GM21786 (cell line): ENCODE measurements around the gene STX2.

Source experiments
- ATAC-seq: cut with Tn5 transposase; IDR thresholded peaks from one replicate; pipeline ENCODE4 v1.9.1; 2021; ENCODE audit not compliant: unreplicated experiment

STX2 gene

GRCh38 chr12:130831876-130832405 is 7.1 kb downstream of the STX2 start:
- ATAC-seq, result no peak

DNA sequence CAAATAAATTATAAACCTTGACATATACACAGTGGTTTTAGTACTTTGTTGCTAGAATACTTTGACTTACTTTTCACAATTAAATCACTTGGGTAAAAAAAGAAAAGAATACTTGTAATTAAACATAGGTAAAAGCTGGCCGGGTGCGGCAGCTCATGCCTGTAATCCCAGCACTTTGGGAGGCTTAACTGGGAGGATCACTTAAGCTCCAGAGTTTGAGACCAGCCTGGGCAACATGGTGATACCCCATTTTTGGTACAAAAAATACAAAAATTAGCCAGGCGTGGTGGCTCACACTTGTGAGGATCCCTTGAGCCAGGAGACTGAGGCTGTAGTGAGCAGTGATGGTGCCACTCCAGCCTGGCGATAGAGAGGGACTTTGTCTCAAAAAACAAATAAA is 7.8 kb downstream of the STX2 start:
- no peak for ATAC-seq

DNA sequence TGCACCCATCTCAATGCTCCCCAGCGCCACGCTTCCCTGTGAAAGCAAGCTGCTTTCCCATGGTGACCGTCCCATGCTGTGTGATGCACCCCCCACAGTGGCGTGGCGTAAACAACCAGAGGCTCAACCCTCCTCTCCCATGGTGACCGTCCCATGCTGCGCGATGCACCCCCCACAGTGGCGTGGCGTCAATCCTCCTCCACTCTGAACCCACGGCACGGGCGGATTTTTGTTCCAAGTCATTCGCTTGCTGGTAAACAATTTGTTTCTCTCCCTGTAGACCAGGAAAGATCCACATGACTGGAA is 8.9 kb downstream of the STX2 start:
- no peak for ATAC-seq

DNA sequence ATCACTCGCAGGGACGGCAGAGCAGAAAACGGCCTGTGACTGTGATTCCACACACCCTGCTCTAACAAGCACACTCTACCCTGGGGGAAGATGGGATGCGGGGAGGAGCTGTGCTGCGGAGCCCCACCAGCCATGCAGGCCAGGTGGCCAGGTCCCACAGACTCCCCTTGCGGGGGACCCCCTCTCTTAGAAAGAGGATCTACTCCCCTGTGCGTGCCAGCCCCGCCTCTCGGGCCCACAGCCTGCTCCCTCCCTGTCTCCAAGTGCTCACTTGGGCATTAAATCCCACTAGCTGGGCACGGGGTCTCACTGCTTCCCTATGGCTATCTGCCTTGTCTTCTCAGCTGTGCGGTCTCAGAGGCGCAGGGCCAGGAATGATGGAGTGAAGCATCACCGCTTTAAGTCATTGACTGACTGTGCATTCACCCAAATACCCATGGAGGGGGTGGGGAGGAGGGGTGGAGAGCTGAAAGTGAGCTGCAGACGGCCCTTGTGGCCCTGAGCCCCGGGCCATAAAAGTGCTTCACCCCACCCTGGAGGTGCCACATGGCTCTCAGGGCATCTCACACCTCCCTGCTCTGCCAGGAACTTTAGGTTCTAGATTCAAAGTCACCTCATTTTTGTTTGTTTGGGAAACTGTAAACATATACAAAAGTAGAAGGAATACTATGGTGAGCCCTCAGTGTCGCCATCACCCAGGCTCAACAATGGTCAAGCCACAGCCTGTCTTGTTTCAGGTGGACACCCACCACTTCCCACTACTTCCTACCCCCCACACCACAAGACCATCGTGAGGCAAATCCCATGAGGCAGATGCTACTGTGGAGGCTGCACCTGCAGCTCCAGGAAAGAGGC is 9.4 kb downstream of the STX2 start:
- ATAC-seq, result no peak

DNA sequence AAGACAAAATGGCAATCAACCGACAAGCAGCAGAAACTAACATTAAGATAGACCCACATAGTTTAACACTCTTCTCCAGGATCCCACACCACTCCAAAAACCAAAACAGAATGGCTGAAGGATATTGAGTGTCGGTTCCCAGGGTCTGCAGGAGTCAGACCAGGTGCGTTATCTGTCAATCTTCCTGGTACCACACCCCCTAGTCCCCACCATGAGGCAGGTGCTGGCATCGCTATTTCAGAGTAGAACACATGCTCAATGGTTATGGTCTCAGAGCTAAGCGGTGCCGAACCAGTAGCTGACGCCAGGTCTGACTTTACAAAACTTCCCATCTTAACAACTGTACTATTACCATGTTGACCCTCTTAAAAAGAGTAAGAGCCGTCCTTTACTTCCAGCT is 10.2 kb downstream of the STX2 start:
- no peak for ATAC-seq

DNA sequence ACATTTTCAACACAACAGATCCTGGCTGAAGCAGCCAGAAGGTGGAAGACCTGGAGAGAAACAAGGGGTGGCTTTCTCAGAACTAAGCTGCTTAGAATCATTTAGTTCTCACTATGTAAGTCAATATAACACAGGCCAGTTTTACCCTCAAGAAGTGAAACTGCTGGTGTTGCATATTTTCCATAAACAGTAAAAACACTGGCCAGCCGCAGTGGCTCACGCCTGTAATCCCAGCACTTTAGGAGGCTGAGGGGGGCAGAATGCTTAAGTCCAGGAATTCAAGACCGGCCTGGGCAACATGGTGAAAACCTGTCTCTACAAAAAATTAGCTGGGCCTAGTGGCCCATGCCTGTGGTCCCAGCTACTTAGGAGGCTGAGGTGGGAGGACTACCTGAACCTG is 11.6 kb downstream of the STX2 start:
- ATAC-seq, result no peak

DNA sequence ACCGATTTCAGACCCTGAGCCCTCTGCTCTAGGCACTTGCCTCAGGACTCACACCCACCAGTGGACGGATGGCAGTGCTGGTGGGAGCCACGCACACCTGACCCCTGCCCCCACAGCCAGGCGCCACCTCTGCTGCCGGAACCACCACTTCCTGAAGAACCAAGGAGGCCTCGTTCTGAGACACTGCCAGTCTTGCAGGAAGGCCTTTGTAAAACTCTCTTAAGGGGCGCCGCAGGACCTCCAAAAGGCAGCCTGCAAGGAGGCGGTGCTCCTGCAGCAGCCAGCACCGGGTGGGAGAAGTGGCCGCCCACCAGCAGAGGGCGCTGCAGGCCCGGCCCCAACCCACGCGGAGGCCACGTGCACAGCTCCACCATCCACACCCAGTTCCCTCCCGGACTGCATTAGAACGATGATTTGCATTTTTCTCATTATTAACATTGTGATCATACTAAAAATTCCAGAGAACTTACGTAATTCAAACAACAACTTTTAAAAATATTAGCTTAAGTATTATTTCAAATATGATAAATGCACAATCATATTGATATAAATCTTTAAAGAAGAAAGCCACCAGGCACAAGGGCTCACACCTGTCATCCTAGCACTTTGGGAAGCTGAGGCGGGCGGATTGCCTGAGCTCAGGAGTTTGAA is 12.8 kb downstream of the STX2 start:
- ATAC-seq, result no peak

- no peak for ATAC-seq
Measured at GRCh38 chr12:130825771-130826150, 13.3 kb downstream of the STX2 start.

GRCh38 chr12:130819681-130820080 is 19.4 kb downstream of the STX2 start:
- ATAC-seq, result no peak

GRCh38 chr12:130818635-130819576 is 20.1 kb downstream of the STX2 start:
- peak; percentile 70 for ATAC-seq

GRCh38 chr12:130818272-130818634 is 20.8 kb downstream of the STX2 start:
- ATAC-seq, result no peak

GRCh38 chr12:130817804-130818203 is 21.2 kb downstream of the STX2 start:
- ATAC-seq, result no peak

DNA sequence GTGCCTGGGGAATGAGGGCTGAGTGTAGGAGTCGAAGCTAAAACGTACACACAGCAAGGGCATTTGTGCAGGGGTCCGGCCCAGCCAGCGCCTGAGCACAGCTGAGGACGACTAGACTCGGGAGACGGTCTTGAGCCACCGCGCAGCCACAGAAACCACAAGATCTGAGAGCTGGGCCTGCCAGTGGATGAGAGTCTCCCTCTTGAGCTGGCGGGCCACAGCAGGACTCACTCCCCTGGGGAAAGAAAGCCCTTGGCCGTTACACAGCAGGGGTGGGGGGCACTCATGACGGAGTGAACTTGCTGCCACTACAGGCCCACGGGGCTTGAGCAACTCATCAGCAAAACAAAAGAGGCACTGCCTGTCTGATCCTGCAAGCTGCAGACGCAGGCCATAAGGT is 23.0 kb downstream of the STX2 start:
- no peak for ATAC-seq

DNA sequence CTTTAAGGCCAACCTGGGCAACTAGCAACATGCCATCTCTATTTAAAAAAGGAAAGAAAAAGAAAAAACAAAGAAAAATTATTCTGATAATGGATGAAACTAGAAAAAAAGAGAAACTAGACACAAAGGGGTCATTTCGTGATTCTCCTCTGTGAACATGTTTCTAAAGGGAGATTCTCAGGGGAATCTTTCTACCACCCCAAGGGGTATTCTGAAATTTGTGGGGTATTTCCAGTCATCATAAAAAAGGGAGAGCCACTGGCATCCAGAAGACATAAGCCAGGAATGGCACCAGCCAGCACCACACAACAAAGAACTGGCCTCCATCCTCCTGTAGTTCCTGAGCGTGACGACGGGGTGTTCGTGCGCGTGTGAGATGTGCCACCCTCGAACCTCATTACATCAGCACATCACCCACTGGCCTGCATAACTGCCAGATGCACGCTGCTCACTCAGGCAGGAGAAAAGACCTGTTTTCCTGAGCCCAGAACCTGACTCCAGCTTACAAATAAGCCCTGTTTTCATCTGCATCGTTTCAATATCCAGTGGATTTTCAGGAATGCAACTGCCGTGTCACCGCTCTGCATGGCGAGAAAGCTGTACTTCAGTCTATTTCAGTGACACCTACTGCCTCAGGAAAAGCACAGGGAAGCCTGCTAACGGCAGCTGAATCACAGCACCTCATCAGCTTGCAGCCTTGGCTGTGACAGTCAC is 23.9 kb downstream of the STX2 start:
- ATAC-seq, result no peak

DNA sequence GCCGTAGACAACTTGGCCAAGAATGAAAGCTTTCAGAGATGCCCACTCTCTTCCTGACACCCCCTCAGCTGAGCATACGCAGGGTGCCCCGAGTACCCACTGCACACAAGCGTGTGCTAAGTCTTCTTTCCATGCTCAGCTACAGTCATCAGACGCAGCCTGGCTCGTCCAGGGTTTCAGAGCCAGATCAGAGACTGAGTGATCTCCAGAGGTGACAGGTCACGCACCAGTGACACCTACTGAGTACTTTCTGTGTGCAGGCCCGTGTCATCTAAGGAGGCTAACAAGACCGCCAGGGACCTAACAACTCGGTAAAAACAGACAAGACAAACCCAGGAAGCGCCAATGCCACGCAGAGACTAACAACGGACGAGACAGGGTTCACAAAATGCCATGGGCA is 25.1 kb downstream of the STX2 start:
- peak; percentile 36 for ATAC-seq

- no peak for ATAC-seq
Measured at GRCh38 chr12:130813436-130813835, 25.6 kb downstream of the STX2 start.

- ATAC-seq, result no peak
Measured at GRCh38 chr12:130809791-130810190, 29.3 kb downstream of the STX2 start.

- ATAC-seq, result no peak
Measured at GRCh38 chr12:130807309-130807708, 31.7 kb downstream of the STX2 start.

DNA sequence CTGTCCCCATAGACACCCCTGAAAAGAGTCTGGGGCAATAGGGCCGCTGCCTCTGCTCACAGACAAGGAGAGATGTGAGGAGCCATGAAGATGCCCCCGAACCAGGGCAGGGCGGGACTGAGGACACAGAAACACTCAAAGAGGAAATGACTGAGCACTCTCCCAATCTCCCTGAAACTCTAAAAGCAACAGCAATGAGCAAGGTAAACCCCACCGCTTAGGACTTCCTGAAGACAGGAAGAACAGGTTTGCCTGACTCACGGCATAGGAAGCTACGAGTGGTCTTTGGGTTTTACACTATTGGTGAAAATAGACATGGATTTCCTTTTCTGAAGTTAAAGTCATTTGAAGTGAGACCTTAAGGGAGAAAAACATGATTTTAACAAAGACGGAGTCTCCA is 32.5 kb downstream of the STX2 start:
- ATAC-seq, result no peak

- no peak for ATAC-seq
Measured at GRCh38 chr12:130805635-130806034, 33.4 kb downstream of the STX2 start.

DNA sequence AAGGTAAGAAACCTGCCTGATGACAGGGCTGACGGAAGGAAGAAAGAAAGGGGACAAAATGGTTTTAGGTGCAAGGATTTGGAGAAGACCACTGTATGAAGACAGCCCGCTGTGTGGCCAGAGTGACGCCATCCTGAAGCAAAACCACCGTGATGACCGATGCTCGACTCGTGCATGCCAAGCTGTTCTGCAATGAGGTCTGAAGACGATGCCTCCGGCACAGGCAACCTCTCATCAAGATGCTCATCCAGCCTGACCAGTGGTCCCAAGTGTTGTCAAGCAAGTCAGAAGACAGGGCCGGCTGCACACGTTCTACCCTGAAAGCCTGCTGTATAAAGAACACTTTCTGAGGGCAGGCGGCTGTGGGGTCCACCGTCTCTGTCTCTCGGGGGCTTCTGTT is 34.8 kb downstream of the STX2 start:
- no peak for ATAC-seq
